ENCODE results near the gene PDCD7.
"Not testable (repeated sequence)": the region's sequence is repeated elsewhere in the genome, so short reads cannot be mapped to it uniquely, and the experiment has no call there.

The PDCD7 gene

GRCh38 chr15:65133548-65134200, at the start of gene PDCD7:
TSS of gene PDCD7 (minus strand) at chr15:65133808. CDS start at chr15:65133781, 27 bp downstream.
- DNase-seq (ENCODE audit: low read depth in 2 of 2), result peak; percentile 73 to 75

GRCh38 chr15:65182538-65182937, 48.9 kb upstream of the PDCD7 start:
- DNase-seq (ENCODE audit: low read depth in 2 of 2), result no peak

- not testable (repeated sequence) for DNase-seq (ENCODE audit: low read depth in 2 of 2)
Measured at GRCh38 chr15:65181582-65182353, 48.2 kb upstream of the PDCD7 start.

GRCh38 chr15:65180167-65180566, 46.6 kb upstream of the PDCD7 start:
- no peak for DNase-seq (ENCODE audit: low read depth in 2 of 2)

DNA sequence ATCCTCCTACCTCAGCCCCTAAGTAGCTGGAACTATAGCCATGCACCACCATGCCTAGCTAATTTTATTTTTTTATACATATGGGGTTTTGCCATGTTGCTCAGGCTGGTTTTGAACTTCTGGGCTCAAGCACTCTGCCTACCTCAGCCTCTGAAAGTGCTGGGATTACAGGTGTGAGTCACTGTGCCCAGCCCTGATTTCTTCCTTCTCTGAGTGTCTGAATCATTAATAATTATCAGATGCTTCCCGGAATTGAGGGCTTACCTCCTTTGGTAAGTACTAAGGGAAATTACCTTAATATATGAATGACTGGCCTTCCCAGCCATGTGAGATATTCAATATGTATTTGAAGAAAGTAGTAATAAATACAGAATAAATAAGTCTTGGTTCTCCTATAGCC, 44.3 kb upstream of the PDCD7 start:
- DNase-seq (ENCODE audit: low read depth in 2 of 2), result no peak

DNA sequence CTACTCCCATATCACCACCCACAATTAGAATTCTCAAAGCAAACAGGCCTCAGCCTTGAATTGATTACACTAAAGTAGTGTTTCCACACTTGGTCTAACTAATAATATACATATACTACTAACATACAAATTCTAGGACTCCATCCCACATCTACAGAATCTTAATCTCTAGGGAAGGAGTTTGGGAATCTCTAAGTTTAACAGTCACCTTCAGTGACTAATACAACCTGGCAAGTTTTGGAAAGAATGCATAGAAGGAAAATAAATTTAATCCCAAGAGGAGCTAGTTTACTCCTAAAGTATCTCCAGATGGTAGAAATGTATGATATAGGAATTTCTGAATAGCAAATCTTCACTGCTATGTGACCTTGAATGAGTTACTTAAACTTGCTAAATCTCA, 42.4 kb upstream of the PDCD7 start:
- DNase-seq (ENCODE audit: low read depth in 2 of 2), result peak; percentile 34 to 43

- DNase-seq (ENCODE audit: low read depth in 2 of 2), result no peak
Measured at GRCh38 chr15:65175511-65175910, 41.9 kb upstream of the PDCD7 start.

- DNase-seq (ENCODE audit: low read depth in 2 of 2), result no peak
Measured at GRCh38 chr15:65174509-65174908, 40.9 kb upstream of the PDCD7 start.

- no peak for DNase-seq (ENCODE audit: low read depth in 2 of 2)
Measured at GRCh38 chr15:65172531-65172930, 38.9 kb upstream of the PDCD7 start.

DNA sequence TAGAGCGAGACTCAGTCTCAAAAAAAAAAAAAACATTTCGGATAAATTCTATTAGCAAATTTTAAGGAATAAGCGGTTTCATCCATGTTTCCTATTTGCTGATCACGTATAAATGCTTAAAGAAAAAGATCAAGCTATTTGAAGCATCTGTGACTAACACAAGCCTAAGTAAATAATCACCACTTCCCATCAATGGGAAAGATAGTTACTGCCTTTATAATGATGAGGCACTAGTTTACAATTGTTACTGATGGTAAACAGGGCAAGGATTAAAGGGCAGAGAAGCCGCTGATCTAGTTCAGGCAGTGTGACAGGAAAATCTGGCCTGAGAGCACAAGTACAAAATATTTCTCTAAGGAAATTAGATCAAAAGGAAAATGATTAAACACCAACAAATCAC, 37.8 kb upstream of the PDCD7 start:
- no peak for DNase-seq (ENCODE audit: low read depth in 2 of 2)

- DNase-seq (ENCODE audit: low read depth in 2 of 2), result no peak
Measured at GRCh38 chr15:65165875-65166274, 32.3 kb upstream of the PDCD7 start.

DNA sequence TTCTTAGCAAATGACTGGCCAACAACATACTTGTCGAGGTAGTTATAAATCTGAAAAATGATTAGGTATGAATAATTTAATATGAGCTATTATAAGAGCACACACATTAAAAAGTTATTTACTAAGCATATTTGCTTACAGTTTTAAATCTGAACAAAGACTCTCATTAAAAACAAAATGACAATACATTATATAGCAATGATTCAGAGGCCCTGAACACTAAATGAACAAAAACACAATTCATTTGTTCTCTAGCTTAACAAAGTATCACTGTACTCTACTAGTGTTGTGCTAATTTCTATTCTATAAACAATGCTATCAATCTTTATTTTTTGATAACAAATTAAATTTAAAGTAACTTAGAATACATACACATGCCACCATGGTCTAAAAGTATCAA, 30.5 kb upstream of the PDCD7 start:
- no peak for DNase-seq (ENCODE audit: low read depth in 2 of 2)

DNA sequence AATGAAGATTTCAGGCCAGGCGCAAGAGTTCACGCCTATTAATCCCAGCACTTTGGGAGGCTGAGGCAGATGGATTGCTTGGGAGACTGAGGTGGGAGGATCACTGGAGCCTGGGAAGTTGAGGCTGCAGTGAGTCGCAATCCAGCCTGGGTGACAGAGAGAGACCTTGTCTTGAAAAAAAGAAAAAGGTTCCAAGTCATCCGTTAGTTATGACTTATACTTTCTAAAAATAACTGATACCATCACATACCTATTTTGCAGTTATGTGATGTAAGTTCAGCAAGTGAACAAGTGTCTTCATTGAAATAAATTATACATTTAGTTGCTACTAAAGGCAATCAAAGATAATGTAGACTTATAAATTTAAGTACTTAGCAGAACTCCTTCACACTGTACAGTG, 29.4 kb upstream of the PDCD7 start:
- DNase-seq (ENCODE audit: low read depth in 2 of 2), result no peak

DNA sequence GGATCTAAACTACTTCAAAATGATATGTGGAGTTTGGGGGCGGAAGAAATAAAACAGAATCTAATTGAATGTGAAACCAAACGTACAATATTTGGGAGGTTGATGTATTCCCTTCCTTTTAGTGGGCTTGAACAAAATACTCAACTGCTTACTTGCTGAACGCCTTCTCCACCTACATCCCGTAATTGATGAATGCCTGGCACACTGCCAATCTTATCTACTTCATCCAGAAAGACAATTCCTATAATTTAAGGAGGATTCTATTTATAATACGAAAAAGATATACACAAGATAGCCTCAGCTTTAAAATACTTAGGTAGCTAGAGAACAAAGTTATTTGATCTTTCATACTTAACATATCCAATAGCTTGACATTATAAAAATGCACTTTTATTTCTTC, 23.1 kb upstream of the PDCD7 start:
- no peak for DNase-seq (ENCODE audit: low read depth in 2 of 2)

GRCh38 chr15:65154720-65155119, 21.1 kb upstream of the PDCD7 start:
- DNase-seq (ENCODE audit: low read depth in 2 of 2), result no peak

DNA sequence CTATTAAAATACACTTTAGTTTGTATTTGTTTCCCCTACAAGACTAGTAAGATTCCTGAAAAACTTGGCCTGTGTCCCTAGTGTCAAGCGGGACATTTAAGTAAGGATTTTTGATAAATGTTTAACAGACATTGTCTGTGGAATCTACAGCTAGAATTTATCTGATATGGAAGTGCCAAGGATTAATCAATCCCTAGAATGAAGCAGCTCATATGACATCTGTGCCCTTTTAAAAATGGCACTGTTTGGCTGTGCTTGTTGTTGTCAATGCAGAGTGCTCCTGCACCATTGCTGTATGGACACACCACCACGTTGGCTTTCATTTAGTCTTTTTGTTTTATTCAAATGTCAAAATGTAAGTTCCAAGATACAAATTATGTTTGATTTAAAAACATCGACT, 14.3 kb upstream of the PDCD7 start:
- DNase-seq (ENCODE audit: low read depth in 2 of 2), result no peak

DNA sequence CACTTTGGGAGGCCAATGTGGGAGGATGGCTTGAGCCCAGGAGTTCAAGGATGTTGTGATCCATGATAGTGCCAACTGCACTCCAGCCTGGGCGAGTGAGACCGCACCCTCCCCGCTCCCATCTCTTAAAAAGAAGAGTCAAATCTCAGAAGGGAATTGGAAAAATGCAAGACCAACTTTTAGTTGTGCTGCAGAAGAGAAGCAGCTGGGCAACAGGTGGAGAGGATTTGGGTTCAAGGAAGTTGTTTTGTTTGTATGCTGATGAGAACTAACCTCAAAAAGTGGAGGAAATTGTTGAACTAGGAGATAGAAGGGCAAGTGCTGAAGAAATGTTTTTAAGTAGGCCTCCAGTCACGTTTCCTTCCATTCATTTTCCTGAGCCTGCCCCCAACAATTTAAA, 12.8 kb upstream of the PDCD7 start:
- DNase-seq (ENCODE audit: low read depth in 2 of 2), result no peak

DNA sequence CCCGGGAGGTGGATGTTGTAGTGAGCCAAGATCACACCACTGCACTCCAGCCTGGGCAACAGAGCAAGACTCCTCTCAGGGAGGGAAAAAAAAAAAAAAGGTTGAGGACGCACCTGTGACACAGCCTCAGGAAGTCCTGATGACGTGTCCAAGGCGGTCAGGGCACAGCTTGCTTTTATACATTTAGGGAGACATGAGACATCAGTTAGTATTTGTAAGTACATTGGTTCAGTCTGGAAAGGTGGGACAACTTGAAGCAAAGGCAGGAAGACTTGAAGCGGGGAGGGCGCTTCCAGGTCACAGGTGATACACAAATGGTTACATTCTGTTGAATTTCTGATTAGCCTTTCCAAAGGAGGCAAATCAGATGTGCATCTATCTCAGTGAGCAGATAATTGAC, 5.0 kb upstream of the PDCD7 start:
- not testable (repeated sequence) for DNase-seq (ENCODE audit: low read depth in 2 of 2)

GRCh38 chr15:65137893-65138292, 4.3 kb upstream of the PDCD7 start:
- DNase-seq (ENCODE audit: low read depth in 2 of 2), result not testable (repeated sequence)

- not testable (repeated sequence) for DNase-seq (ENCODE audit: low read depth in 2 of 2)
Measured at GRCh38 chr15:65137089-65137488, 3.5 kb upstream of the PDCD7 start.

- no peak for DNase-seq (ENCODE audit: low read depth in 2 of 2)
Measured at GRCh38 chr15:65134538-65134937, 930 bp upstream of the PDCD7 start.

DNA sequence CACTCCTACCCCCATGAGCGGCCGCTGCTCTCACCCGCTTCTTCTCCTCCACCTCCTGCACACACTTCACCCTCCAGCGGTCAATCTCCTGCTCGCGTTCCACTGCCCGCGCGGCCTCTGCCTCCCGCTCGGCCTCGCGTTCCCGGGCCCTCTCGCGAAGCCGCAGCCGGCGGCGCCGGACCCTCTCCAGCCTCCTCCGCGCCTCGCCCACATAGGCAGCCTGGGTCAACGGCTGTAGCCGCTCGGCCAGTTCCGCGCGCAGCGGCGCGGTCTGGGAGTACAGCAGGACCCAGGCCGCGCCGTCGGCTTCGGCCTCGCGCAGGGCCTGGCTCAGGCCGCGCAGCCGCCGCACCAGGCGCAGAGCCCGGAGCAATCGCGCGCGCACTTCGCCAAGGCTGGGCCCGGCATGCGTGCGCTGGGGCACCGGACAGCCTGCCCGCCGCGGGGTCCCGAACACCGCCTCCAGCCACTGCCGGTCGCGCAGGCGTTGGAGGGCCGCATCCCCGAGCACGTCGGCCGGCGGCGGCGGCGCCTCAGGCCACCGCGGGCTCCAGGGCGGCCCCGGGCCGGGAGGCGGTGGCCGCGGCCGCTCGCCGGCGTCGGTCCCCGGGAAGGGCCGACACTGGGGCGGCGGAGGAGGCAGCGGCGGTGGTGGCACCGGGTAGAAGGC, 595 bp downstream of the PDCD7 start:
- DNase-seq (ENCODE audit: low read depth in 2 of 2), result no peak

GRCh38 chr15:65130941-65131340, 2.7 kb downstream of the PDCD7 start:
- DNase-seq (ENCODE audit: low read depth in 2 of 2), result no peak

All from fibroblast of skin of left quadriceps (primary cell).